DLD1 (cell line): Measurements from ENCODE around the gene HOXB8.

Experiments
- in situ Hi-C: cut with HindIII; loops from 2 replicates; pipeline ENCODE4 v1.10.0; 2017; ENCODE audit warnings: low sequenced_read_pairs

HOXB8 gene

DNA sequence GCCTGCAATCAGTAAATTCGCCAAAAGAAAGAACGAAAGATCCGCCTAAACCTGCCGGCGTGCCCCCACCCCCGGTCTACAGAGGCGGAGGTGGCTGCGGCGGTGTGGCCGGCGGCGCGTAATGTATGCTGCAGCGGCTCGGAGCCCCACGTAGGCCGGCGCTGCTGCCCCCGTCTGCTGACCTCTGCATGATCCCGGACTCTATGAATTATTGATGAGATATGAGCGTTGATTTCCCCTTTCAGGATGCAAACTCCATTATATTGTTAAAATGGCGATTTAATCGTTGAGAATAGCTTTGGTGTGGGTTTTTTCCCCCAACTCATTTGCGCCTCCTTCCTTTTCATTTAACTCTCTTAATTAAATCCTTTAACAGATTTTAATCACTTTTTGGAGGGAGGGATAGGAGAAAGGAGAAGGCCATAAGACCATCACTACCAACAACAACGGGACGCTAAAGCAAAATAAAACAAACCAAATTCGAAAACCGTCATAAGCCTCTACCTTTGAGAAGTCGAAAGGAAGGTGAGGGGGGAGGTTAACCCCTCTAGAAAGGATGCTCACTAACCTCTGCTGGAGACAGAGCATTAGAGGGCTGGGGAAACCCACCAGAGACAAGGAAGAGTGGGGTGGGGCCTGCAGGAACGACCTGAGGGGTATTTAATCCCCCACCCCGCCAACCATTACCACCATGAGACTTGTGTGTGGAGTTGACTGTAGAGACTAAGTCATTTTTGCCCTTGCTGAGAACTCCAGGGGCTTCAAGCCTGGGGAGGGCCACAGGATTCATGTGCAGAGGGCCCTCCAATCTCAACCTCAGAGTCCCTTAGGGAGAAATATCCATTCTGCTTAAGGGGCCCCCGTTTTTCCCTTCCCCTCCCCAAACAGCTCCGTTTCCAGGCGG, 28.5 kb downstream of the HOXB8 start:
- in situ Hi-C loops = no loop called here

GRCh38 chr17:48584223-48584741, 30.8 kb downstream of the HOXB8 start:
- in situ Hi-C loops = no loop called here

DNA sequence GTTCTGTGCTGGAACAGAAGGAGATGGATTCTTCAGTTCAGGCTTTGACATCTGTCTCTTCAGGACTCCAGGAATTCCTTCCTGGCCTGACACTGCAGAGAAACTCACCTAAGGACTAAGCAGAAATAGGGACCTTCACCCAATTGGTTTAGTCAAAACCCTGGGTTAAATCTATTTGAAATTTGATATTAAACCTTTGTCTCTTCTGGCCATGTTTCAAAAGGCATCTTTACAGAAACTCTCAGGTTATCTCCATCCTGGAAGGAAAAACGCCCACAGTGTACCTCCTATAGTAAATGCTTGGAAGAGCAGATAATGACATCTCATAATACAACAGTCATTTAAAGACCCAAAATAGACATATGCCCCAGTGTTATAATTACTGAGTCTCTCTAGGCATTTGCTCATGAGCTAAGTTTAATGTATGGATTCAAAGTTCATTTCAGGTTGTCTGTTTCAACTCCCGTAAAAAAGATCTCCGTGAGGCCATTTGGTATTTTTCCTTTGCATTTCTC, 31.3 kb downstream of the HOXB8 start:
- in situ Hi-C loops = no loop called here

DNA sequence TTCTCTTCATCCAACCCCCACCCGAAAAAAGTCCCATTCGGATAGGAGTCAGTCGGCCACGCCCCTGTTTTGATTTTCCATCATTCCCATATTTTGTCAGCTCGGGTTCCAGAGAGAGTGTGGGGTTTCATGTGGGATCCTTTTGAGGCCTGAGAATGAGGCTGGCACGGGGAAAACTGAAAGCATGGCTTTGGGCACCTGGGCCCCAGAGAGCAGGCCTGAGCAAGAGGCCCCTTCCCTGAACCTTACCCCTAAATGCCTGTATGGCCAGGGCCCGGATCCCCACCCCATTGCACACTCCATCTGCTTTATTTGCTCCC, 32.4 kb downstream of the HOXB8 start:
- in situ Hi-C loops = no loop called here

DNA sequence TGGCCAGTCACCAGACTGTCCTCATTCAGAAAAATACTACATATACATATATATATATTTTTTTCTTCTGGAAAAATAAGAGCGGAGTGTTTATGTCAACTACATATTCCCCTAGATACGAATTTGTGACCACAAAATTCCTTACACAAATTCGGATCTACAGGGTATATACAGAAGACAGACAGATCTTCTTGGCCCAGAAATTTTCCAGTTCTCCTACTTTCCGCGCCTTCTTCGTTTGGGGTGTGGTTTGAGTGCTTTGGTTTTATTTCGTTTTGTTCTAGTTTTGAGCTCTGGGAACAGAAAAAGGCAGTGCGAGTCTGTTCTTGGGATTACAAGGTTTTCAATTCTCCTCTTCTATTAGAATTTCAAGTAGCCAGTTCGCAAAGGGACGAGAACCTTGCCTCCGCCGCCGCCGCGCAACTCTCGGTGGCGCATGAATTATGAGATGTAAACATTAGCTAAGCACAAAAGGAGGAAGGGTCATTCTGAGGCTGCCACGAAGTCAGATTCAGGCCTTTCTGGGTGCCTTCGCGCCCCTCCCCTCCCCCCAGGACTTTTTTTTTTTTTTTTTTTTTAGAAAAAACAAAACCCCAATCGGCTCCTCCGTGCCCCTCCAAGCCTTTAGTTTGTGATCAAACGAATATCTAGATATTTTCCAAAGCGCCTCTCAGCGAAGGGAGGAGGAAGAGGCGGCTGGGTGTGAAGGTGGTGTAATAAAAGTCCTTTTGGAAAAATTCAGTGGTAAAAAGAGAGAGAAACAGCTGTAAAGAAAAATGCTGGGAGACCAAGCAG, 35.1 kb downstream of the HOXB8 start:
- in situ Hi-C loops = no loop called here

DNA sequence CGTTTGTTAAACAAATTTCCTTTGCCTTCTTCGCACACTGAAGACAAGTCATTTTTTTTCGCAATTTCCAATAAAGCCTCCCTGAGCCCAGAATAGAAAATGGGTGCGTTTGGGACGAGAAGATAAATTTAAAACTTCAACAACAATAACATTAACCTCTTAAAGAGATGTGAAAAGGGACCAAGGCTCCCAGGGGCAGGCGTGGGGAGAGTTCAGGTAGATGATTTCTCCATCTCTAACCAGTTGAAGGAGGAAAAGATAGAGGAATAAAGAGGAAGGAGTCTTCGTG, 35.7 kb downstream of the HOXB8 start:
- in situ Hi-C loops = no loop called here

- in situ Hi-C loops = no loop called here
These were observed 36.2 kb downstream of the HOXB8 start for GRCh38 chr17:48578616-48579470.

DNA sequence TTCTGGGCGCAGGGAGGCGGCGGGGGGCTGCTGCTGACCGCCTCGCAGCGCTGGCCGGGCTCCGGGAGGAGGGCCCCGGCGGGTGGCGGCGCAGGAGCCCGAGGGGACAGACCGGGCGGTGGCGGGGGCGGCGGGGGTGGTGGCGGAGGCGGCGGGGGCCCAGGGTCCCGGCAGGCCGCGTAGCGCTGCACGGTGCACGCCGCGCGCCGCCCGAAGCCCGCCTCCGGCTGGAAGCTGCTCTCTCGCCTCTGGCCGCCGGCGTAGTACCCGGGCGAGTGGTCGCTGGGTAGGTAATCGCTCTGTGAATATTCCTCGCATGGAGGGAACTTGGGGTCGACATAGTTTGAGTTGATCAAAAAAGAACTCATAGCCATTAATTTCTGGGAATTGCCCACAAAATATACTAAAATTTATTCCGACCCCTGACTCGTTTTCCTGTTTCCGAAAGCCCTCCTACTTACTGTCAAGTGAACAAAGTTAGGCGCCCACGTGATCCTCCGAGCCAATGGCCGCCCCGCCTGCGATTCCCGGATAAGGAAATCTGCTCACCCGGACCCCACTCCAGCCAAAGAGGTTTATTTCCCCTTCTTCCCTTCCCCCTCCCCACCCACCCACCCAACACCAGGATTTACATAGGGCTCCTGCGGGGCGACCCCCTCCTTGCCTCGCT, 37.0 kb downstream of the HOXB8 start, which contains the start of gene HOXB4:
TSS of gene HOXB4 (minus strand) at position 405 of the 670 bp plus-strand sequence. CDS start at position 374, 31 bp downstream.
- in situ Hi-C loops = no loop called here

DNA sequence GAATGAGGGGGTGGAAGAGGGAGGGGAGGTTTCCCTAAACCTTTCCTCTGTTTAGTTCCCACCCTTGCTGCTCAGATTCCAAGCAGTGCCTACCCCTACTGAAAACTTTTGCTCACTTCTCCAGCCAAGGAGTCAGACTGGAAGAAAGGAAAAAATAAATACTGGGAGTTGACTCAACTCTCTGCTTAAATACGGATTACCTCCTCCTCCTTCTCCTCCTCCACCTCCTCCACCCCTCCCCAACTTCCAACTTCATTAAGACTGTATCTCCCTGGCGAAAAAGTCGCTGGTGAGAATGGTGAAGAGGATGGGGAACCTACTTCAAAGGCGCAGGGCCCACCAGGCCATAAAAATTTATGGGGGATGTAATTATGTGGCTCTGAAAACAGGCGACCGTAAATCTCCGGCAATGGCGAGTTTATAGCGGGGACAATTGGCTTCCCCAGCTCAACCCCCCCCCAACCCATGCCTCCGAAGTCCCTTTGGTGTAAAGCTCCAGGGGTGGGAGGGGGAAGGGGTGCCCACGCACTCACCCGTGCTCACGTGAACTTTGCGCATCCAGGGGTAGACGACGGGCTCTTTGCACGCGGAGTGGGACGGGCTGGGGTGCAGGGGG, 37.7 kb downstream of the HOXB8 start:
- in situ Hi-C loops = no loop called here

DNA sequence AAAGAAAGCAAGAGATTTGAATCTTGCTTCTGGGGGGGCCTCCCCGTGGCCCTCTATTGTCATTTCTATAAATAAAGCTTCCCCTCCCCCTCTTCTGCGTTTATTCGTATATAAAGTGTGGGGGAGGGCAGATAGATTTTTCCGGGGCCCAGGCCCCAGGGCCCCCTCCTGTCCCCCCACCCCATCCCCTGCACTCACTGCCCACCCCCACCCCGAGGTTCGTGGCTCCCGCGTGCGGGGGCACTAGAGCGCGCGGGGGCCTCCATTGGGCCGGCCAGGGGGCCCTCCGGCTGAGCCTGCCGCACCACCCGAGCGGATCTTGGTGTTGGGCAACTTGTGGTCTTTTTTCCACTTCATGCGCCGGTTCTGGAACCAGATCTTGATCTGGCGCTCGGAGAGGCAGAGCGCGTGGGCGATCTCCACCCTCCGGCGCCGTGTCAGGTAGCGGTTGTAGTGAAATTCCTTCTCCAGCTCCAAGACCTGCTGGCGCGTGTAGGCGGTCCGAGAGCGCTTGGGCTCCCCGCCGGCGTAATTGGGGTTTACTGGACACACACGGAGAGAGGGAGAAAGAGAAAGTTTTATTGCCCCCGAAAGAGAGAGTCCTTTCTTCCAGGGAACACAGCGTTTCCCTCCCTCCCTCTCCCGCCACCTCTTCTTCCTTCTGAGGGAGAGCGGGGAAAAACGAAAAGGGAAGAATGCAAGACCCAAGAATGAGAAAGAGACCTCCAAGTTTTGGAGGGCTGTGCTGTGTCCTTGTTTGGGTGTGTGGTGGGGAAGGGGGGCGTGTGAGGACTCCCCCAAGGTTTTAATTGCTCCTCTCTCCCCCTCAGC, 38.4 kb downstream of the HOXB8 start:
- in situ Hi-C loops = no loop called here

DNA sequence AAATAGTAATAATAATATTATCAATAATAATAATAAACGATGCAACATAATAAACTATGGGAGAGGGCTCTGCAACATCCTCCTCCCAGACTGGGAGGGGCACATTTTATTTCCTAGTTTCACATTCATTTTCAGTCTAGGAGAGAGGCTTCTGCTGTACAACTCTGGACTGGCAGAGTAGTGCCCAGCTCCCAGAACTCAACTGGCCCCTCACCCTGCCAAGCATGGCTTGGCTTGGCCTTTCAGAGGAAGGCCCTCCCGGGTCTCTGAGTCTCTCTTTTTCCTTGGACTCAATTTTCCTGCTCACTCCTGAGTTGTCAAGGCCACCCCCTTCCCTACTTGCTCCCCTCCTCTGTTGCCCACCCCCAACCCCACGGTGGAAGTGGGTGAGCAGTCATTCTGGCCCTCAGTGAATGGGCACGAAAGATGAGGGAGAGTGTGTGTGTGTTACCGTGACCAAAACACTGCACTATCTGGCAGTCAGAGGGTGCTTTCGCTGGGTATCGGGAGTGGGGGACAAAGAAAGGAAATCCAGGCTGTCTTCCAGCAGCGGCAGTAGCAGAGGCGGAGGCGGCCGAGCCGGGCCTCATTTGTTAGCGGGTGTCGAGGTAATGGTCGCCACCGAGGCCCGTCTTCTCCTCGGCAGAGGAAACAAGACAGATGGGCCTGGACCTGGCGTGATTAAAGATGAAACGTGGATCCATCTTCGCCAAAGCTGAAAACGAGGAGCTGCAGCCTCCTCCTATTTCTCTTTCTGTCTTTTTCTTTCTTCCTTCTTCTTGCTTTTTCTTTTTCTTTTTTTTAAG, 39.2 kb downstream of the HOXB8 start:
- in situ Hi-C loops = no loop called here

GRCh38 chr17:48575066-48575582, 40.0 kb downstream of the HOXB8 start:
- in situ Hi-C loops = no loop called here

- in situ Hi-C loops = no loop called here
These were observed 40.5 kb downstream of the HOXB8 start for GRCh38 chr17:48574505-48575065.

GRCh38 chr17:48571826-48572417, 43.2 kb downstream of the HOXB8 start:
- in situ Hi-C loops = no loop called here

GRCh38 chr17:48571024-48571818, 43.9 kb downstream of the HOXB8 start:
- in situ Hi-C loops = no loop called here

- in situ Hi-C loops = no loop called here
These were observed 44.6 kb downstream of the HOXB8 start for GRCh38 chr17:48570325-48571023.
